ENCODE results near the gene DAPK3.

DNA sequence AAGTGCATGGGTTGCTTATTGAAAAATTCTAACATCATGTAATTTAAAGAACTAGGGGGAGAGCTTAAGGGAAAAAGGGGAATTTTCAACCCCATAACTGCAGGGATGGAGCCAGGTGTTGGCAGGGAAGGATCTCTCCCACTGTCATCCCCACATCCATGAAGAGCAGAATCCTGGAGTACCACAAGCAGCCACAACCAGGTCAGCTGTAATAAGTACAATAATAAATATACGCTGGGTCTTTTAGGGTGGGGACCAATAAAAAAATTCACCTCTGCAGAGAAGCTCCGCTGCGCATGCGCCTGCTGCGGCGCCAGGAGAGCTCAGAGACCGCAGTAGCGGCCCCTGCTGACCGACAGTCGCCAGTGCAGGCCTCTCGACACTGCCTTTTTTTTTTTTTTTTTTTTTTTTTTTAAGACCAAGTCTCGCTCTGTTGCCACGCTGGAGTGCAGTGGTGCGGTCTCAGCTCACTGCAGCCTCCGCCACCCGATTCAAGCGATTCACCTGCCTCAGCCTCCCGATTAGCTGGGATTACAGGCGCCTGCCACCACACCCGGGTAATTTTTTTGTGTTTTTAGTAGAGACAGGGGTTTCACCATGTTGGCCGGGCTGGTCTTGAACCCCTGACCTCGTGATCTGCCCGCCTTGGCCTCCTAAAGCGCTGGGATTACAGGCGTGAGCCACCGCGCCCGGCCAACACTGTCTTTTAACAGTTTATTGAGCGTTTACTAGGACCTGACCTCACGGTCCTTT, 16.9 kb upstream of the DAPK3 start:
- TF ChIP-seq EP300 (conservative IDR thresholded peaks at IDR 0.05; ENCODE audit: poor library complexity, severe bottlenecking) (no peak), SMC3 (conservative IDR thresholded peaks at IDR 0.05; ENCODE audit: poor library complexity) (peak; percentile 66), RAD21 (conservative IDR thresholded peaks at IDR 0.05) (peak; percentile 56), POLR2AphosphoS5 (IDR thresholded peaks at IDR 0.05) (no peak), TAF1 (IDR thresholded peaks at IDR 0.05; ENCODE audit: low read depth) (peak; percentile 42), EZH2 (IDR thresholded peaks at IDR 0.05; ENCODE audit: borderline replicate concordance, insufficient read depth, low read length, poor library complexity, severe bottlenecking) (no peak), MXI1 (conservative IDR thresholded peaks at IDR 0.05; ENCODE audit: poor library complexity, severe bottlenecking) (no peak)
- TF ChIP-seq, protein P1, sequence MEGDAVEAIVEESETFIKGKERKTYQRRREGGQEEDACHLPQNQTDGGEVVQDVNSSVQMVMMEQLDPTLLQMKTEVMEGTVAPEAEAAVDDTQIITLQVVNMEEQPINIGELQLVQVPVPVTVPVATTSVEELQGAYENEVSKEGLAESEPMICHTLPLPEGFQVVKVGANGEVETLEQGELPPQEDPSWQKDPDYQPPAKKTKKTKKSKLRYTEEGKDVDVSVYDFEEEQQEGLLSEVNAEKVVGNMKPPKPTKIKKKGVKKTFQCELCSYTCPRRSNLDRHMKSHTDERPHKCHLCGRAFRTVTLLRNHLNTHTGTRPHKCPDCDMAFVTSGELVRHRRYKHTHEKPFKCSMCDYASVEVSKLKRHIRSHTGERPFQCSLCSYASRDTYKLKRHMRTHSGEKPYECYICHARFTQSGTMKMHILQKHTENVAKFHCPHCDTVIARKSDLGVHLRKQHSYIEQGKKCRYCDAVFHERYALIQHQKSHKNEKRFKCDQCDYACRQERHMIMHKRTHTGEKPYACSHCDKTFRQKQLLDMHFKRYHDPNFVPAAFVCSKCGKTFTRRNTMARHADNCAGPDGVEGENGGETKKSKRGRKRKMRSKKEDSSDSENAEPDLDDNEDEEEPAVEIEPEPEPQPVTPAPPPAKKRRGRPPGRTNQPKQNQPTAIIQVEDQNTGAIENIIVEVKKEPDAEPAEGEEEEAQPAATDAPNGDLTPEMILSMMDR (IDR thresholded peaks at IDR 0.05; ENCODE audit: poor library complexity, severe bottlenecking) = peak; percentile 91
- TF ChIP-seq, protein P2, sequence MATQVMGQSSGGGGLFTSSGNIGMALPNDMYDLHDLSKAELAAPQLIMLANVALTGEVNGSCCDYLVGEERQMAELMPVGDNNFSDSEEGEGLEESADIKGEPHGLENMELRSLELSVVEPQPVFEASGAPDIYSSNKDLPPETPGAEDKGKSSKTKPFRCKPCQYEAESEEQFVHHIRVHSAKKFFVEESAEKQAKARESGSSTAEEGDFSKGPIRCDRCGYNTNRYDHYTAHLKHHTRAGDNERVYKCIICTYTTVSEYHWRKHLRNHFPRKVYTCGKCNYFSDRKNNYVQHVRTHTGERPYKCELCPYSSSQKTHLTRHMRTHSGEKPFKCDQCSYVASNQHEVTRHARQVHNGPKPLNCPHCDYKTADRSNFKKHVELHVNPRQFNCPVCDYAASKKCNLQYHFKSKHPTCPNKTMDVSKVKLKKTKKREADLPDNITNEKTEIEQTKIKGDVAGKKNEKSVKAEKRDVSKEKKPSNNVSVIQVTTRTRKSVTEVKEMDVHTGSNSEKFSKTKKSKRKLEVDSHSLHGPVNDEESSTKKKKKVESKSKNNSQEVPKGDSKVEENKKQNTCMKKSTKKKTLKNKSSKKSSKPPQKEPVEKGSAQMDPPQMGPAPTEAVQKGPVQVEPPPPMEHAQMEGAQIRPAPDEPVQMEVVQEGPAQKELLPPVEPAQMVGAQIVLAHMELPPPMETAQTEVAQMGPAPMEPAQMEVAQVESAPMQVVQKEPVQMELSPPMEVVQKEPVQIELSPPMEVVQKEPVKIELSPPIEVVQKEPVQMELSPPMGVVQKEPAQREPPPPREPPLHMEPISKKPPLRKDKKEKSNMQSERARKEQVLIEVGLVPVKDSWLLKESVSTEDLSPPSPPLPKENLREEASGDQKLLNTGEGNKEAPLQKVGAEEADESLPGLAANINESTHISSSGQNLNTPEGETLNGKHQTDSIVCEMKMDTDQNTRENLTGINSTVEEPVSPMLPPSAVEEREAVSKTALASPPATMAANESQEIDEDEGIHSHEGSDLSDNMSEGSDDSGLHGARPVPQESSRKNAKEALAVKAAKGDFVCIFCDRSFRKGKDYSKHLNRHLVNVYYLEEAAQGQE (IDR thresholded peaks at IDR 0.05; ENCODE audit: borderline replicate concordance) = no peak
